NOMO-1 treated with dmso at 0.1 percent for 144 hours (cell line): ENCODE data around the gene KRTAP3-1.
"Not testable (repeated sequence)": the region's sequence is repeated elsewhere in the genome, so short reads cannot be mapped to it uniquely, and the experiment has no call there.

Source experiments
- DNase-seq: peaks from one replicate; lab custom pipeline; 2025; ENCODE audit not compliant: unreplicated experiment; lab: John Stamatoyannopoulos, UW

Gene KRTAP3-1

GRCh38 chr17:41008811-41009210, at the start of gene KRTAP3-1:
TSS of gene KRTAP3-1 (minus strand) at chr17:41009128. CDS start at chr17:41009074, 54 bp downstream.
- DNase-seq, result no peak

GRCh38 chr17:41057547-41057946, 48.6 kb upstream of the KRTAP3-1 start:
- DNase-seq, result no peak

- DNase-seq, result not testable (repeated sequence)
Observed at GRCh38 chr17:41055130-41055529, 46.2 kb upstream of the KRTAP3-1 start, which contains the start of gene KRTAP2-2. TSS of gene KRTAP2-2 (minus strand) at chr17:41055230. CDS start at chr17:41055211, 19 bp downstream.

- not testable (repeated sequence) for DNase-seq
Observed at GRCh38 chr17:41054556-41054955, 45.6 kb upstream of the KRTAP3-1 start.

DNA sequence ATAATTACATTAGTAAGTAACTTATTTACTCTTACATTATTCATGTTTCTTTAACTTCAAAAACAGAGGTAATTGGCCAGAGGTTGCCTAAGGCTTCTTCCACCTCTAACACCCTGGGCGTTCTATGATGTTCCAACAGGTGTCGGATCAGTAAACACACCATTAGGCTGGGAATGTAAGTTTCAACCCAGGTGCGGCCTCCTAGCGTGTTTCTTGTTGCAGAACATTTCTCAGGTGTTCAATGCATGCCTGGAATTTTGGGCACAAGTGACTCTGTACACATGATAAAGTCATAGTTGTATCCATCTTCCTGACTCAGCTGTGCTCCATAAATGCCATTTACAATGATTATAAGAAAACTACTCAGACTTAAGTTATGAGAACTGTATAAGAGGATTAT, 45.1 kb upstream of the KRTAP3-1 start:
- DNase-seq, result no peak

DNA sequence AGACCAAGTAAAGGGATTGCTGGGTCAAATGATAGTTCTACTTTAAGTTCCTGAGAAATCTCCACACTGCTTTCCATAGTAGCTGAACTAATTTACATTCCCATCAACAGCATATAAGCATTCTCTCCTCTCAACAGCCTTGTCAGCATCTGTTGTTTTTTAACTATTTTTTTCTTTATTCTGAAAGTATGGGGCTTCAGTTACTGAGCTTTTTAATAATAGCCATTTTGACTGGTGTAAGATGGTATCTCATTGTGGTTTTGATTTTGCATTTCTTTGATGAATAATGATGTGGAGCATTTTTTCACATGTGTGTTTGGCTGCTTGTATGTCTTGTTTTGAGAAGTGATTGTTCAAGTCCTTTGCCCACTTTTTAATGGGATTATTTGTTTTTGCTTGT, 43.6 kb upstream of the KRTAP3-1 start:
- DNase-seq, result no peak

- DNase-seq, result no peak
Observed at GRCh38 chr17:41049110-41049509, 40.2 kb upstream of the KRTAP3-1 start.

DNA sequence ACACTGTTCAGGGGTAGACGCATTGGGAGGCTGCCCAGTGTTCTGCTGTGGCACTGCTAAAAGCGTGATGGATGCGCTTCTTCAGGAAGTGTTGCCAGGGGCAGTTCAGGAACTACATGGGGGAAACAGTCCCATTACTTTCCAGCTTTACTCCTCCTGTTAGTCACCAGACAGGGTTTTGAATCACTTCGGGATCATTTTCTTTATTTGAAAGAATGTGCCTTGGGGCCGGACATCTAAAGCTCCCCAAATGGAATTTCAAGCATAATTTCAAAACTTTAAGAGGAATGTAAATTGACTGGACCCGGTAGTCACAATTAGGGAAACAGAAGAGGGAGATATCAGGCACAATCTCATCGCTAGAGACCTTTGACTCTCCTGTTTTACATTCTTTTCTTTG, 39.5 kb upstream of the KRTAP3-1 start:
- no peak for DNase-seq

- not testable (repeated sequence) for DNase-seq
Observed at GRCh38 chr17:41046735-41047465, 38.0 kb upstream of the KRTAP3-1 start, which contains the start of gene KRTAP2-1. TSS of gene KRTAP2-1 (minus strand) at chr17:41047316. CDS start at chr17:41047267, 49 bp downstream.

GRCh38 chr17:41042953-41043352, 34.0 kb upstream of the KRTAP3-1 start:
- DNase-seq, result no peak

- not testable (repeated sequence) for DNase-seq
Observed at GRCh38 chr17:41040783-41041571, 32.0 kb upstream of the KRTAP3-1 start, which contains the start of gene KRTAP1-1. TSS of gene KRTAP1-1 (minus strand) at chr17:41041450. CDS start at chr17:41041397, 53 bp downstream.

DNA sequence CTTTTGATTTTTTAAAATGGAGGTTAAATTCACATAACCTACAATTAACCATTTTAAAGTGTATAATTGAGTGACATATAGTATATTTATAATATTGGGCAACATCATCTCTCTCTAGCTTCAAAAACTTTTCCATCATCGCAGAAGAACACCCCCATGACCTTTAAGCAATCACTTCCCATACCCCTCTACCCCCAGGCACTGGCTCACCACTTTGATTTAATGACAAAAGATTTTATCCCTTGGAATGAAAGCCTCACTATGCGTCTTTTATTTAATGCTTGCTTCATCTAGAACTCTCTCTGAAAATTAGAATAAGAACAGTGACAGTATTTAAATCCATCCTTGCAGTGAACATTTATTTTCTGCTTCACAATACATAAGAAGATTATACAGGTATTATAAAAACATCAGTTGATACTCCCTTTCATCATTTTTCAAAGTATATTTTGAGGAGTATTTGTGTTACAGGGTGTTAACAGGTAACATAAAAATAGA, 29.0 kb upstream of the KRTAP3-1 start:
- no peak for DNase-seq

DNA sequence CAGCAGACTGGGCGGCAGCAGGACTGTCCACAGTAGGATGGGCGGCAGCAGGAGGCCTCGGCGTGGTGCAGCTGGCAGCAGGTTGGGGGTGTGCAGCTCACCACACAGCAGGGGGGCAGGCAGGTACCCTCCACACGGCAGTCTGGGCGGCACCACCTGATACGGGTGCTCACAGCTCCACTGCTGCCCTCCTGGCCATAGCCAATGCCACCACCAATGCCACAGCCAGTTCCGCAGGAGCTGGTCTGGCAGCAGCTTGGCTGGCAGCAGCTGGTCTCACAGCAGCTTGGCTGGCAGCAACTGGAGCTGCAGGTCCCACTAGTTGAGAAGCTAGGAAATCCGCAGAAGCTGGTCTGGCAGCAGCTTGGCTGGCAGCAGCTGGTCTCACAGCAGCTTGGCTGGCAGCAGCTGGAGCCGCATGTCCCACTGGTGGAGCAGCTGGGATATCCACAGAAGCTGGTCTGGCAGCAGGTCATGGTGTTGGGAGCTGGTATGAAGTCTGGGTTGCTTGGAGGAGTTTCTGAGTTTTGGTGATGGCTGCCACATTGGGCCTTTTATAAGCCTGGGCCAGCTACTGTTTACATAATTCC, 25.5 kb upstream of the KRTAP3-1 start, which contains the start of gene KRTAP1-3:
Gene KRTAP1-3 (minus strand): TSS at position 529 of the 590 bp plus-strand sequence. CDS start 53 bp downstream, at position 476.
- DNase-seq, result not testable (repeated sequence)

DNA sequence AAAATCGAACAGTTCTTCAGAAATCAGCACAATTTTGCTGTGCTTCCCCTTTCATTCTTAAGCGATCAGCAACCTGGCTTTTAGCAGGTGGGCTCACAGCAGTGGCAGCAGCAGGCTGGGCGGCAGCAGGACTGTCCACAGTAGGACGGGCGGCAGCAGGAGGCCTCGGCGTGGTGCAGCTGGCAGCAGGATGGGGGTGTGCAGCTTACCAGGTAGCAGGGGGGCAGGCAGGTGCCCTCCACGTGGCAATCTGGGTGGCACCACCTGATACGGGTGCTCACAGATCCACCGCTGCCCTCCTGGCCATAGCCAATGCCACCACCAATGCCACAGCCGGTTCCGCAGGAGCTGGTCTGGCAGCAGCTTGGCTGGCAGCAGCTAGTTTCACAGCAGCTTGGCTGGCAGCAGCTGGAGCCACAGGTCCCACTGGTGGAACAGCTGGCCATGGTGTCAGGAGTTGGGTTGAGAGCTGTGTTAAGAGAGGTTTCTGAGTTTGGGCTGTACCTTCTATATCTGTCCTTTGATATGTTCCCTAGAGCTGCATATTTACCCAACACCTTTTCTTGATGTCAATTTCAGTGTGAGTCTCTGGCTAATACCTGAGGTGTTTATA, 20.8 kb upstream of the KRTAP3-1 start, which contains the start of gene KRTAP1-4:
Gene KRTAP1-4 (minus strand): TSS at position 563 of the 613 bp plus-strand sequence. CDS start 117 bp downstream, at position 446.
- no peak for DNase-seq

GRCh38 chr17:41026715-41027471, 18.0 kb upstream of the KRTAP3-1 start, which contains the start of gene KRTAP1-5:
TSS of gene KRTAP1-5 (minus strand) at chr17:41027208. CDS start at chr17:41027155, 53 bp downstream.
- DNase-seq, result no peak

- no peak for DNase-seq
Observed at GRCh38 chr17:41024697-41025096, 15.8 kb upstream of the KRTAP3-1 start.

DNA sequence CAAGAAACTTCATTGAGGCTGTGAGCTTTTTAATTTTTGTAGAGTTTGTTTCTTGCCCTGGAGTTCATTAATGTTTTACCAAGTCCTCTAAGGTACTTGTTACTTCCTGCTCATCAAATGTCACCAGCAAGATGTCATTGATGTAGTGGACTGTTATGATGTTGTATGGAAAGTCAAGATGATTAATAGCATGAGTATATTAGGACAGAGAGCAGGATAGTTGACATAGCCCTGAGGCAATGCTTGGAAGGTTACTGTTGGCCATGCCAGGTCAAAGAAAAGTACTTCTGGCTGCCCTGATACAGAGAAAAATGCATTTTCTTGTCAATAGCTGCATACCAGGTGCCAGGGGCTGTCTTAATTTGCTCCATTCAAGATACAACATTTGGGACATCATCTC, 11.4 kb upstream of the KRTAP3-1 start:
- no peak for DNase-seq

GRCh38 chr17:41019415-41019814, 10.5 kb upstream of the KRTAP3-1 start:
- no peak for DNase-seq

DNA sequence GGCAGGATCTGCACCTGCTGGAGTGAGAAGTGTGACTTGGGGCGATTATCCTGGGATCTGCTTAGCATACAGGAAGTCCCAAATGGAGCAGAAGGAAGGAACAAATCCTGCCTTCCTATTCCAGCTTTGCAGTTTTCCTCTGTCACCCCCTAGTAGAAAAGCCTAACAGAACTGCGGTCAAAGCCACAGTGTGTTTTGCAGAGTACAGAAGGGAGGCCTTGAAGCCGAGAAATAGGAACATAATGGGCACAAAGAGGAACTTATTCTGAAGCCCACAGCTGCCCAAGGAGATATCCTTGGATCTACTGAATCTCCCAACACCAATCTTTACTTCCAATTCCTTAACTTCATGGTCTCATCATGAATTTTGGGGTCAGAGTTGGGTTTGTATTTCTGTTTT, 9.6 kb upstream of the KRTAP3-1 start:
- DNase-seq, result no peak
